ENCODE results near the gene PRSS12. TPM values are rescaled to one million over a fixed set of nuclear protein-coding genes. Genes with fewer than 3 reads are reported as not detected.

The PRSS12 gene
- total RNA-seq, 1 experiment from 2014 or later: 3.1 TPM

DNA sequence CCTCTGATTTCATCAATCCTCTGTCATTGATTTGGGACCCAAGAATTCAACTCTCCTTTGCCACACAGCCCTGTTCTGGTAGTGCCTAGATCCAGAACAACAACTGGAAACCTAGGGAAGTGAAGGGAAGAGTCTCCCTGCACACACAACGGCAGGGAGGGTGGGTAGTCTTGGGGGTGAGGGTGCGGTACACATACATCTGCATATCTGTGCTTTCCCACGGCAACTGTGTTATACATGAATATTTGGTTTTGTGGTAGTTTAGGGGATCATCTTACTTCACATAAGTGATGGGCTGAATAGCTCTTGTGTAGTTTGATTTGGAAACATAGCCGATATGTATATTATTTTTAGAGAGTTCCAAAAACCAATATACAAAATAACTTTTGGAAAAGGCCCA lies 3.3 kb upstream of the PRSS12 start:
- intact Hi-C loops (cut with micrococcal nuclease; ENCODE audit: unreplicated experiment): no loop called here
- H3K4me1 ChIP-seq (ENCODE audit: insufficient read depth, low read length, poor library complexity, severe bottlenecking): peaks cover 5% of the 10 kb centered on the region
- no peak for DNase-seq (ENCODE audit: low spot score)
- ChIA-PET POLR2A (ENCODE audit: low non-redundant PET) (no interaction called here), CTCF (no interaction called here)
- H3K27ac ChIP-seq (ENCODE audit: low read depth, low read length, poor library complexity, severe bottlenecking): no peak overlapping the region
- no TSS peak for BruUV-seq (replicated peaks)
- TF ChIP-seq, protein P1, sequence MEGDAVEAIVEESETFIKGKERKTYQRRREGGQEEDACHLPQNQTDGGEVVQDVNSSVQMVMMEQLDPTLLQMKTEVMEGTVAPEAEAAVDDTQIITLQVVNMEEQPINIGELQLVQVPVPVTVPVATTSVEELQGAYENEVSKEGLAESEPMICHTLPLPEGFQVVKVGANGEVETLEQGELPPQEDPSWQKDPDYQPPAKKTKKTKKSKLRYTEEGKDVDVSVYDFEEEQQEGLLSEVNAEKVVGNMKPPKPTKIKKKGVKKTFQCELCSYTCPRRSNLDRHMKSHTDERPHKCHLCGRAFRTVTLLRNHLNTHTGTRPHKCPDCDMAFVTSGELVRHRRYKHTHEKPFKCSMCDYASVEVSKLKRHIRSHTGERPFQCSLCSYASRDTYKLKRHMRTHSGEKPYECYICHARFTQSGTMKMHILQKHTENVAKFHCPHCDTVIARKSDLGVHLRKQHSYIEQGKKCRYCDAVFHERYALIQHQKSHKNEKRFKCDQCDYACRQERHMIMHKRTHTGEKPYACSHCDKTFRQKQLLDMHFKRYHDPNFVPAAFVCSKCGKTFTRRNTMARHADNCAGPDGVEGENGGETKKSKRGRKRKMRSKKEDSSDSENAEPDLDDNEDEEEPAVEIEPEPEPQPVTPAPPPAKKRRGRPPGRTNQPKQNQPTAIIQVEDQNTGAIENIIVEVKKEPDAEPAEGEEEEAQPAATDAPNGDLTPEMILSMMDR (conservative IDR thresholded peaks at IDR 0.05; ENCODE audit: low read depth, low read length): no peak
- no peak for TF ChIP-seq EZH2 (IDR thresholded peaks at IDR 0.05; ENCODE audit: borderline replicate concordance, low read depth, low read length, poor library complexity, severe bottlenecking)
- H3K36me3 ChIP-seq (ENCODE audit: insufficient read depth, low read length, poor library complexity, severe bottlenecking): no peaks in the 10 kb centered on the region
- peaks cover 24% of the 10 kb centered on the region for H3K27me3 ChIP-seq (replicated peaks; ENCODE audit: insufficient read depth, low read depth, low read length, poor library complexity)
- H3K9me3 ChIP-seq (ENCODE audit: low read depth, low read length, poor library complexity, severe bottlenecking): no peaks in the 10 kb centered on the region
- no peak overlapping the region for H3K4me3 ChIP-seq (ENCODE audit: low read depth, low read length, poor library complexity, severe bottlenecking)

DNA sequence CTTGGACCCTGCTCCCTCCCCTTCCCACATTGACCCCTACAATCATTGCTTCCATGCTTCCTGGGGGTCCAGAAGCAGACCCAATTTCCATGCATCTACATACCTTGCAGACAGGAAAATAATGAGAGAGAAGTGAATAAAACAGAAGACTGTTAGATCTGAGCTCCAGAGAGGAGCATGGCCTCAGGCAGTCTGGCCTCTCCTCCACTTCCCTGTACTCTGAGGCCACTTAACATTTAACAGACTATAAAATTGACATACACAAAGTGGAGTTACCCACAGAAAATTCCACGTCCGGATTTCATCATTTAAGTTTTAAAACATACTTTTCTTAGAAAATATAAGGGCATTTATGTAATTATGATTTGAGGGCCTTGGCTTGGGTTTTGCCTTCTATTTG lies 2.1 kb upstream of the PRSS12 start:
- TF ChIP-seq, protein P1 (conservative IDR thresholded peaks at IDR 0.05; ENCODE audit: low read depth, low read length): no peak
- no peak for TF ChIP-seq EZH2 (IDR thresholded peaks at IDR 0.05; ENCODE audit: borderline replicate concordance, low read depth, low read length, poor library complexity, severe bottlenecking)
- ChIA-PET CTCF (no interaction called here), POLR2A (ENCODE audit: low non-redundant PET) (no interaction called here)
- Histone ChIP-seq H3K4me1 (ENCODE audit: insufficient read depth, low read length, poor library complexity, severe bottlenecking) (peaks cover 2% of the 10 kb centered on the region), H3K27me3 (replicated peaks; ENCODE audit: insufficient read depth, low read depth, low read length, poor library complexity) (peaks cover 24% of the 10 kb centered on the region), H3K36me3 (ENCODE audit: insufficient read depth, low read length, poor library complexity, severe bottlenecking) (no peaks in the 10 kb centered on the region), H3K27ac (ENCODE audit: low read depth, low read length, poor library complexity, severe bottlenecking) (no peak overlapping the region), H3K4me3 (ENCODE audit: low read depth, low read length, poor library complexity, severe bottlenecking) (no peak overlapping the region), H3K9me3 (ENCODE audit: low read depth, low read length, poor library complexity, severe bottlenecking) (no peaks in the 10 kb centered on the region)
- intact Hi-C loops (cut with micrococcal nuclease; ENCODE audit: unreplicated experiment): loop anchor here (5.0 kb wide), 1 partner anchor 73 kb away; no protein-coding TSS in a partner anchor
- no TSS peak for BruUV-seq (replicated peaks)
- DNase-seq (ENCODE audit: low spot score): no peak

DNA sequence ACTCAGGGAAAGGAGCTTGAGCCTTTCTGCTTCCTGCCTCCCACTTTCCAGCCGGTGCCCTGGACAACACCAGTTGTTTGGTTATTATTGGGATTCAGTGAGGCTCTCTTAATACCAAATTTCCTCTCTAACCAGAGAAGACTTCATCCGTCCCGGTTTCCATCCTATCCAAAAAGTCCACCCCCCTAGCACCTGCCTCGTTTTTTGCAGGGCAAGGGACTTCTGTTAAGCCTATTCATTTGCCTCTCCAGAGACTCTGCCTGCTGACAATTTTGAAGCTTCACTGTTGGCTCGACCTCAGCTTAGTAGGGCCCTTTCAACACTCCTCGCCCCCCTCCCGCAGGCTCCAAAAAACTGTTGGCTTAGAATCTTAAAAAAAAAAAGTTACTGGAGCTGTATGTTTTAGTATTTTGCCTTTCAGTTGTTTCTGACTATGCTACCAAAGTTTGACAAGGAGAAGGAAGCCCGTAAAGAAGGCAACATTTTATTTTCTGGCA lies 779 bp upstream of the PRSS12 start:
- ChIA-PET CTCF (no interaction called here), POLR2A (ENCODE audit: low non-redundant PET) (no interaction called here)
- H3K36me3 ChIP-seq (ENCODE audit: insufficient read depth, low read length, poor library complexity, severe bottlenecking): no peaks in the 10 kb centered on the region
- BruUV-seq (replicated peaks): no TSS peak
- H3K4me3 ChIP-seq (ENCODE audit: low read depth, low read length, poor library complexity, severe bottlenecking): peak overlapping the region; percentile 53
- intact Hi-C loops (cut with micrococcal nuclease; ENCODE audit: unreplicated experiment): loop anchor here (5.0 kb wide), 1 partner anchor 71 kb away; no protein-coding TSS in a partner anchor
- H3K4me1 ChIP-seq (ENCODE audit: insufficient read depth, low read length, poor library complexity, severe bottlenecking): no peaks in the 10 kb centered on the region
- H3K27ac ChIP-seq (ENCODE audit: low read depth, low read length, poor library complexity, severe bottlenecking): no peak overlapping the region
- no peaks in the 10 kb centered on the region for H3K9me3 ChIP-seq (ENCODE audit: low read depth, low read length, poor library complexity, severe bottlenecking)
- DNase-seq (ENCODE audit: low spot score): no peak
- TF ChIP-seq EZH2 (IDR thresholded peaks at IDR 0.05; ENCODE audit: borderline replicate concordance, low read depth, low read length, poor library complexity, severe bottlenecking): no peak
- TF ChIP-seq, protein P1 (conservative IDR thresholded peaks at IDR 0.05; ENCODE audit: low read depth, low read length): no peak
- peaks cover 24% of the 10 kb centered on the region for H3K27me3 ChIP-seq (replicated peaks; ENCODE audit: insufficient read depth, low read depth, low read length, poor library complexity)

Data from A673 (cell line).